Gastroesophageal sphincter (tissue), 3 donors: ENCODE measurements around the gene SH3D21.

Experiments used
- EP300 ChIP-seq: sonication (generic); formaldehyde crosslinking; IDR thresholded peaks from one replicate; pipeline ENCODE4 v1.6.1; 2017; ENCODE audit warnings: antibody characterized with exemption, mild to moderate bottlenecking
- POLR2AphosphoS5 ChIP-seq: sonication (generic); formaldehyde crosslinking; IDR thresholded peaks from one replicate; pipeline ENCODE4 v1.6.1; 2017; ENCODE audit warnings: antibody characterized with exemption
- TF ChIP-seq, protein P1 (sequence below), 4 experiments: fragments of 200-600 bp in 2 of 4; fragments of 450-650 bp in 2 of 4; sonication (generic) in 1 of 4; IDR thresholded peaks; one replicate each; pipeline ENCODE4 v1.5.1; 2017 to 2019; ENCODE audit warnings: antibody characterized with exemption in 4 of 4, mild to moderate bottlenecking in 2 of 4, moderate library complexity in 2 of 4

DNA sequence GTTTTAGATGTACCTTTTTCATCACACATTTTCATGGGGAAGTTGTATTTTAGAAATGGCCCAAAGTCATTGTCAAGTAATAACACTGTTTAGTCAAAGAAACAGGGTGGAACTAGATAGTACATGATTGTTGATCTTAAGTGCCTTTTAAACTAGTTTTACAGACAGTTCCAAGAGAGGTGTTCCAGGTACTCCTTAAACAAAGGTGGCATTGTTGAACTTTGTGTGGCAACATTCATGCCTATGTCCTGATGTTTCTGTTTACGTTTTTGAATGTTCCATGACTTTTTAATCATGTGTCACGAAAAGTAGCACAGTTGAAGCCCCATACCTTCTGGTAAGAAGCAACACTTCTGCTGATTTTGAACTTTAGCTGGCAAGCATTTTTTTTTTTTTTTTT lies 9.1 kb upstream of the SH3D21 start:
- TF ChIP-seq, protein P1, sequence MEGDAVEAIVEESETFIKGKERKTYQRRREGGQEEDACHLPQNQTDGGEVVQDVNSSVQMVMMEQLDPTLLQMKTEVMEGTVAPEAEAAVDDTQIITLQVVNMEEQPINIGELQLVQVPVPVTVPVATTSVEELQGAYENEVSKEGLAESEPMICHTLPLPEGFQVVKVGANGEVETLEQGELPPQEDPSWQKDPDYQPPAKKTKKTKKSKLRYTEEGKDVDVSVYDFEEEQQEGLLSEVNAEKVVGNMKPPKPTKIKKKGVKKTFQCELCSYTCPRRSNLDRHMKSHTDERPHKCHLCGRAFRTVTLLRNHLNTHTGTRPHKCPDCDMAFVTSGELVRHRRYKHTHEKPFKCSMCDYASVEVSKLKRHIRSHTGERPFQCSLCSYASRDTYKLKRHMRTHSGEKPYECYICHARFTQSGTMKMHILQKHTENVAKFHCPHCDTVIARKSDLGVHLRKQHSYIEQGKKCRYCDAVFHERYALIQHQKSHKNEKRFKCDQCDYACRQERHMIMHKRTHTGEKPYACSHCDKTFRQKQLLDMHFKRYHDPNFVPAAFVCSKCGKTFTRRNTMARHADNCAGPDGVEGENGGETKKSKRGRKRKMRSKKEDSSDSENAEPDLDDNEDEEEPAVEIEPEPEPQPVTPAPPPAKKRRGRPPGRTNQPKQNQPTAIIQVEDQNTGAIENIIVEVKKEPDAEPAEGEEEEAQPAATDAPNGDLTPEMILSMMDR (IDR thresholded peaks at IDR 0.05) = no peak
- TF ChIP-seq POLR2AphosphoS5 = no peak
- no peak for TF ChIP-seq EP300
